Measurements from ENCODE around the gene FGF23. TPM values are rescaled to one million over a fixed set of nuclear protein-coding genes. Genes with fewer than 3 reads are reported as not detected.

The FGF23 gene
- total and polyA plus RNA-seq, 4 donors: 0.05 to 0.40 TPM; not detected in 2

GRCh38 chr12:4366090-4366489 is 13.4 kb downstream of the FGF23 start:
- Histone ChIP-seq H3K4me3 (ENCODE audit: low read depth, low read length) (no peak overlapping the region), H3K9me3 (ENCODE audit: control insufficient read depth, insufficient read depth, low read length) (no peaks in the 10 kb centered on the region), H3K27me3 (ENCODE audit: control insufficient read depth, insufficient read depth, low read length) (no peaks in the 10 kb centered on the region), H3K4me1 (ENCODE audit: control insufficient read depth, insufficient read depth, low read length) (no peaks in the 10 kb centered on the region), H3K27ac (ENCODE audit: low read depth, low read length) (no peak overlapping the region), H3K36me3 (ENCODE audit: control insufficient read depth, insufficient read depth, low read length) (no peaks in the 10 kb centered on the region)
- no peak for DNase-seq (ENCODE audit: low read depth in 4 of 6, low spot score in 6 of 6)
- no CpG with 5 or more reads among the region's 2 CpGs for WGBS (ENCODE audit: insufficient coverage)

- Histone ChIP-seq H3K4me1 (ENCODE audit: control insufficient read depth, insufficient read depth, low read length) (no peaks in the 10 kb centered on the region), H3K9me3 (ENCODE audit: control insufficient read depth, insufficient read depth, low read length) (peaks cover 5% of the 10 kb centered on the region), H3K27me3 (ENCODE audit: control insufficient read depth, insufficient read depth, low read length) (no peaks in the 10 kb centered on the region), H3K4me3 (ENCODE audit: low read depth, low read length) (no peak overlapping the region), H3K27ac (ENCODE audit: low read depth, low read length) (no peak overlapping the region), H3K36me3 (ENCODE audit: control insufficient read depth, insufficient read depth, low read length) (peaks cover 9% of the 10 kb centered on the region)
- peak in 1 of 6 donors; percentile 6 for DNase-seq (ENCODE audit: low read depth in 4 of 6, low spot score in 6 of 6)
Measured at GRCh38 chr12:4356041-4356327, 23.5 kb downstream of the FGF23 start.

- no peak for DNase-seq (ENCODE audit: low read depth in 4 of 6, low spot score in 6 of 6)
- peaks cover 9% of the 10 kb centered on the region for H3K36me3 ChIP-seq (ENCODE audit: control insufficient read depth, insufficient read depth, low read length)
- no peak overlapping the region for H3K27ac ChIP-seq (ENCODE audit: low read depth, low read length)
- no peaks in the 10 kb centered on the region for H3K4me1 ChIP-seq (ENCODE audit: control insufficient read depth, insufficient read depth, low read length)
- no peaks in the 10 kb centered on the region for H3K27me3 ChIP-seq (ENCODE audit: control insufficient read depth, insufficient read depth, low read length)
- H3K4me3 ChIP-seq (ENCODE audit: low read depth, low read length): no peak overlapping the region
- peaks cover 5% of the 10 kb centered on the region for H3K9me3 ChIP-seq (ENCODE audit: control insufficient read depth, insufficient read depth, low read length)
- 85% methylated on average over 2 of the region's 3 CpGs for WGBS (ENCODE audit: insufficient coverage)
Measured at GRCh38 chr12:4355156-4356040, 24.1 kb downstream of the FGF23 start.

GRCh38 chr12:4353785-4354208 is 25.7 kb downstream of the FGF23 start:
- 100% methylated on average over 1 of the region's 4 CpGs for WGBS (ENCODE audit: insufficient coverage)
- Histone ChIP-seq H3K36me3 (ENCODE audit: control insufficient read depth, insufficient read depth, low read length) (peaks cover 9% of the 10 kb centered on the region), H3K27ac (ENCODE audit: low read depth, low read length) (no peak overlapping the region)

GRCh38 chr12:4346931-4347330 is 32.6 kb downstream of the FGF23 start:
- peaks cover 5% of the 10 kb centered on the region for H3K36me3 ChIP-seq (ENCODE audit: control insufficient read depth, insufficient read depth, low read length)
- H3K9me3 ChIP-seq (ENCODE audit: control insufficient read depth, insufficient read depth, low read length): no peaks in the 10 kb centered on the region
- H3K4me1 ChIP-seq (ENCODE audit: control insufficient read depth, insufficient read depth, low read length): no peaks in the 10 kb centered on the region
- no peak for DNase-seq (ENCODE audit: low read depth in 4 of 6, low spot score in 6 of 6)
- H3K27ac ChIP-seq (ENCODE audit: low read depth, low read length): no peak overlapping the region
- no peak overlapping the region for H3K4me3 ChIP-seq (ENCODE audit: low read depth, low read length)
- H3K27me3 ChIP-seq (ENCODE audit: control insufficient read depth, insufficient read depth, low read length): no peaks in the 10 kb centered on the region

More at GRCh38 chr12:4353785-4354208, 25.7 kb downstream of the FGF23 start:
- peak in 3 of 6 donors; percentile 14 to 74 (median 44) for DNase-seq (ENCODE audit: low read depth in 4 of 6, low spot score in 6 of 6)
- Histone ChIP-seq H3K4me1 (ENCODE audit: control insufficient read depth, insufficient read depth, low read length) (no peaks in the 10 kb centered on the region), H3K9me3 (ENCODE audit: control insufficient read depth, insufficient read depth, low read length) (no peaks in the 10 kb centered on the region), H3K4me3 (ENCODE audit: low read depth, low read length) (no peak overlapping the region), H3K27me3 (ENCODE audit: control insufficient read depth, insufficient read depth, low read length) (no peaks in the 10 kb centered on the region)

GRCh38 chr12:4331842-4332241 is 47.7 kb downstream of the FGF23 start:
- WGBS (ENCODE audit: insufficient coverage): 38% methylated on average over 3 of the region's 4 CpGs

GRCh38 chr12:4331221-4331620 is 48.3 kb downstream of the FGF23 start:
- no CpG with 5 or more reads among the region's 1 CpG for WGBS (ENCODE audit: insufficient coverage)
- Histone ChIP-seq H3K4me1 (ENCODE audit: control insufficient read depth, insufficient read depth, low read length) (no peaks in the 10 kb centered on the region), H3K36me3 (ENCODE audit: control insufficient read depth, insufficient read depth, low read length) (peaks cover 5% of the 10 kb centered on the region), H3K27me3 (ENCODE audit: control insufficient read depth, insufficient read depth, low read length) (no peaks in the 10 kb centered on the region), H3K4me3 (ENCODE audit: low read depth, low read length) (no peak overlapping the region), H3K9me3 (ENCODE audit: control insufficient read depth, insufficient read depth, low read length) (no peaks in the 10 kb centered on the region), H3K27ac (ENCODE audit: low read depth, low read length) (no peak overlapping the region)
- no peak for DNase-seq (ENCODE audit: low read depth in 4 of 6, low spot score in 6 of 6)

More at GRCh38 chr12:4331842-4332241, 47.7 kb downstream of the FGF23 start:
- H3K4me1 ChIP-seq (ENCODE audit: control insufficient read depth, insufficient read depth, low read length): no peaks in the 10 kb centered on the region
- H3K9me3 ChIP-seq (ENCODE audit: control insufficient read depth, insufficient read depth, low read length): no peaks in the 10 kb centered on the region
- peaks cover 6% of the 10 kb centered on the region for H3K36me3 ChIP-seq (ENCODE audit: control insufficient read depth, insufficient read depth, low read length)
- no peak overlapping the region for H3K4me3 ChIP-seq (ENCODE audit: low read depth, low read length)
- no peaks in the 10 kb centered on the region for H3K27me3 ChIP-seq (ENCODE audit: control insufficient read depth, insufficient read depth, low read length)
- DNase-seq (ENCODE audit: low read depth in 4 of 6, low spot score in 6 of 6): no peak
- H3K27ac ChIP-seq (ENCODE audit: low read depth, low read length): no peak overlapping the region

GRCh38 chr12:4330203-4330602 is 49.3 kb downstream of the FGF23 start:
- Histone ChIP-seq H3K27ac (ENCODE audit: low read depth, low read length) (no peak overlapping the region), H3K27me3 (ENCODE audit: control insufficient read depth, insufficient read depth, low read length) (no peaks in the 10 kb centered on the region), H3K9me3 (ENCODE audit: control insufficient read depth, insufficient read depth, low read length) (no peaks in the 10 kb centered on the region), H3K4me1 (ENCODE audit: control insufficient read depth, insufficient read depth, low read length) (no peaks in the 10 kb centered on the region), H3K4me3 (ENCODE audit: low read depth, low read length) (no peak overlapping the region), H3K36me3 (ENCODE audit: control insufficient read depth, insufficient read depth, low read length) (peaks cover 2% of the 10 kb centered on the region)
- WGBS (ENCODE audit: insufficient coverage): no CpG with 5 or more reads among the region's 3 CpGs
- DNase-seq (ENCODE audit: low read depth in 4 of 6, low spot score in 6 of 6): no peak

- no peaks in the 10 kb centered on the region for H3K27me3 ChIP-seq (ENCODE audit: control insufficient read depth, insufficient read depth, low read length)
- no peak overlapping the region for H3K4me3 ChIP-seq (ENCODE audit: low read depth, low read length)
- 93% methylated on average over 2 of the region's 2 CpGs for WGBS (ENCODE audit: insufficient coverage)
- H3K9me3 ChIP-seq (ENCODE audit: control insufficient read depth, insufficient read depth, low read length): no peaks in the 10 kb centered on the region
- H3K27ac ChIP-seq (ENCODE audit: low read depth, low read length): no peak overlapping the region
- DNase-seq (ENCODE audit: low read depth in 4 of 6, low spot score in 6 of 6): no peak
- H3K36me3 ChIP-seq (ENCODE audit: control insufficient read depth, insufficient read depth, low read length): peaks cover 4% of the 10 kb centered on the region
- H3K4me1 ChIP-seq (ENCODE audit: control insufficient read depth, insufficient read depth, low read length): peaks cover 4% of the 10 kb centered on the region
Measured at GRCh38 chr12:4327293-4327692, 52.2 kb downstream of the FGF23 start.

GRCh38 chr12:4325966-4326365 is 53.5 kb downstream of the FGF23 start:
- no peak overlapping the region for H3K27ac ChIP-seq (ENCODE audit: low read depth, low read length)
- H3K9me3 ChIP-seq (ENCODE audit: control insufficient read depth, insufficient read depth, low read length): no peaks in the 10 kb centered on the region
- H3K36me3 ChIP-seq (ENCODE audit: control insufficient read depth, insufficient read depth, low read length): peaks cover 4% of the 10 kb centered on the region
- no peak for DNase-seq (ENCODE audit: low read depth in 4 of 6, low spot score in 6 of 6)
- H3K4me3 ChIP-seq (ENCODE audit: low read depth, low read length): no peak overlapping the region
- WGBS (ENCODE audit: insufficient coverage): no CpG with 5 or more reads among the region's 3 CpGs
- peaks cover 13% of the 10 kb centered on the region for H3K4me1 ChIP-seq (ENCODE audit: control insufficient read depth, insufficient read depth, low read length)
- H3K27me3 ChIP-seq (ENCODE audit: control insufficient read depth, insufficient read depth, low read length): no peaks in the 10 kb centered on the region
